ENCODE results near the gene MED15.

DNA sequence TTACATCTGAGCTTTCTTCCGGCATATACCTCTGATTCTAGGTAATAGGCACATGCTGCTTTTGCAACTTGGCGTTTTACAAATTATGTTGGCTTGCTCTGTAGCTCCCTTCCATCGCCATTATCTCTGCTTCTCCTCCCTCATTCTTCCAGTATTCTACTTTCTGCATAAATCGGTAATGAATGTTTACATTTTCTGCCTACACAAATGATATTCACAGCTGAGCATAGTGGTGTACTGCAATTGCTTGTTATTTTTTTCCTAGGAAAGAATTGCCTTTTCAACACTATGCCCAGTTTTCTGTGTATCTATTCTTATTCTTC is 18.9 kb downstream of the MED15 start:
- TF ChIP-seq CTCF (conservative IDR thresholded peaks at IDR 0.05; ENCODE audit: low read depth, low read length): no peak
- no peak for TF ChIP-seq MAFK (IDR thresholded peaks at IDR 0.05; ENCODE audit: low read depth, low read length)
- TF ChIP-seq SMC3 (IDR thresholded peaks at IDR 0.05; ENCODE audit: low read depth, low read length): no peak
- TF ChIP-seq MXI1 (IDR thresholded peaks at IDR 0.05; ENCODE audit: borderline replicate concordance, low read depth, low read length): no peak
- TF ChIP-seq, protein P1, sequence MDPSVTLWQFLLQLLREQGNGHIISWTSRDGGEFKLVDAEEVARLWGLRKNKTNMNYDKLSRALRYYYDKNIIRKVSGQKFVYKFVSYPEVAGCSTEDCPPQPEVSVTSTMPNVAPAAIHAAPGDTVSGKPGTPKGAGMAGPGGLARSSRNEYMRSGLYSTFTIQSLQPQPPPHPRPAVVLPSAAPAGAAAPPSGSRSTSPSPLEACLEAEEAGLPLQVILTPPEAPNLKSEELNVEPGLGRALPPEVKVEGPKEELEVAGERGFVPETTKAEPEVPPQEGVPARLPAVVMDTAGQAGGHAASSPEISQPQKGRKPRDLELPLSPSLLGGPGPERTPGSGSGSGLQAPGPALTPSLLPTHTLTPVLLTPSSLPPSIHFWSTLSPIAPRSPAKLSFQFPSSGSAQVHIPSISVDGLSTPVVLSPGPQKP (IDR thresholded peaks at IDR 0.05; ENCODE audit: borderline replicate concordance, low read depth, low read length): no peak
- no peak for TF ChIP-seq POLR2A (IDR thresholded peaks at IDR 0.05; ENCODE audit: low read depth, low read length)
- no peak for TF ChIP-seq CEBPB (IDR thresholded peaks at IDR 0.05; ENCODE audit: low read depth, low read length)
- TF ChIP-seq MAZ (IDR thresholded peaks at IDR 0.05; ENCODE audit: borderline replicate concordance, low read depth, low read length): no peak
- TF ChIP-seq, protein P2, sequence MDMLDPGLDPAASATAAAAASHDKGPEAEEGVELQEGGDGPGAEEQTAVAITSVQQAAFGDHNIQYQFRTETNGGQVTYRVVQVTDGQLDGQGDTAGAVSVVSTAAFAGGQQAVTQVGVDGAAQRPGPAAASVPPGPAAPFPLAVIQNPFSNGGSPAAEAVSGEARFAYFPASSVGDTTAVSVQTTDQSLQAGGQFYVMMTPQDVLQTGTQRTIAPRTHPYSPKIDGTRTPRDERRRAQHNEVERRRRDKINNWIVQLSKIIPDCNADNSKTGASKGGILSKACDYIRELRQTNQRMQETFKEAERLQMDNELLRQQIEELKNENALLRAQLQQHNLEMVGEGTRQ (IDR thresholded peaks at IDR 0.05; ENCODE audit: low read depth, low read length): no peak
- no peak for TF ChIP-seq RAD21 (IDR thresholded peaks at IDR 0.05; ENCODE audit: low read length)
- TF ChIP-seq FOS (IDR thresholded peaks at IDR 0.05; ENCODE audit: low read depth, low read length): no peak

Data from IMR-90 (cell line).